NCI-H446 treated with DMSO at 0.1 percent for 48 hours (cell line): ENCODE results near the gene NMRK1.

Experiments
- DNase-seq: peaks from one replicate; lab custom pipeline; 2025; lab: John Stamatoyannopoulos, UW

NMRK1 gene

GRCh38 chr9:75063556-75064305, 24.2 kb downstream of the NMRK1 start:
- peak; percentile 3 for DNase-seq

- no peak for DNase-seq
Measured at GRCh38 chr9:75061169-75061568, 26.8 kb downstream of the NMRK1 start.

- DNase-seq = no peak
Measured at GRCh38 chr9:75054368-75055001, 33.5 kb downstream of the NMRK1 start.

- DNase-seq = no peak
Measured at GRCh38 chr9:75053869-75054268, 34.1 kb downstream of the NMRK1 start.

DNA sequence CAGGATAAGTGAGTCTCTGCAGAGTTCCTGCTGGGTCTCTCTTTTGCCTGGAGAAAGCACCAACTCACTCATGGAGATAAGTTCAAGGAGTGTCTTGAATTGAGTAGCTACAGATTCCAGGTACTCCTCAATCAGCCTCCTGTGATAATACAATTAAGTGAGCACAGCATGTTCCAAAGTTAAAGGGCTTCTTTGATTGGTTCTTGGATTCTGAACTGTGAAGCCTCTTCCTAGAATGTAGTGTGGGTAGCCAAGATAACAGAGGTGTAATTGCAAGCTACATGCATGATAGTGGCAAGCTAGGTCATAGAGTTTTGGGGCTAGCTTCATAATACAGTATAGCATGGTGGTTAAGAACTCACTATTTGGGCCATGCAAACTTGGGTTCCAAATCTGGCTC, 36.7 kb downstream of the NMRK1 start:
- DNase-seq = no peak

DNA sequence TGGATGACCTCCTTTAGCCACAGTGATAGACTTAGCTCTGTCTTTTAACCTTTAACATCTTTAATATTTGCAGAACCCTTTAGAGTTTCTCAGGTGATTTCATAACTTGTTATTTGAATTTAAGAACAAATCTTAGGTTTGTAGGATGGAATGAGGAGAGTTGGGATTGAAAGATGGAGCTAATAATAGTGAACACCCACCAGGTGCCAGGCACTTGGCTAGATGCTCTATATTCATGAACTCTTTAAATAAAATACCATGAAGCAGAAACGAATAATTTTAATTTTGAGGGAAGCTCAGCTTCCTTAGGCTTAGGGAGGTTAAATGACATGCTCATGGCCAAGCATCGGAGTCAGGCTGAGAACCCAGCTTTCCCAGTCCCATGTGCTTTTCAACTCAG, 40.4 kb downstream of the NMRK1 start:
- DNase-seq = no peak

GRCh38 chr9:75046725-75047345, 41.1 kb downstream of the NMRK1 start:
- peak; percentile 38 for DNase-seq

DNA sequence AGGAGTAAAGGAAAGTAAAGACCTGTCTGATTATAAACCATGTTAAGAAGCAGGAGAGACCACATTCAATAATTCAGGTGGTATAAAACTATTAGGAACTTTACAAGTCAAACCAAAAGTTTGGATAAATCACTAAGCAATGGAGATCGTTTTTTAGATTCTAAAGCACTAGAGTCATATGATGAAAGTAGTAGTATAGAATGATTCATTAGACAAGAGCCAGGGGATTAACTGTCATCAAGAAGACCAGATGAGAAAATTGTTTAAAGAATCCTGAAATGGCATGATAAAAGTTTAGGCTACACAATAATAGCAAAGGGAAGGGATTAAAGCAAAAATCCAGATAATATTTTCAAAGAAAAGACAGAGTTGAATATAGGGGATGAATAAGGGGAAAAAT, 46.9 kb downstream of the NMRK1 start:
- DNase-seq = no peak

DNA sequence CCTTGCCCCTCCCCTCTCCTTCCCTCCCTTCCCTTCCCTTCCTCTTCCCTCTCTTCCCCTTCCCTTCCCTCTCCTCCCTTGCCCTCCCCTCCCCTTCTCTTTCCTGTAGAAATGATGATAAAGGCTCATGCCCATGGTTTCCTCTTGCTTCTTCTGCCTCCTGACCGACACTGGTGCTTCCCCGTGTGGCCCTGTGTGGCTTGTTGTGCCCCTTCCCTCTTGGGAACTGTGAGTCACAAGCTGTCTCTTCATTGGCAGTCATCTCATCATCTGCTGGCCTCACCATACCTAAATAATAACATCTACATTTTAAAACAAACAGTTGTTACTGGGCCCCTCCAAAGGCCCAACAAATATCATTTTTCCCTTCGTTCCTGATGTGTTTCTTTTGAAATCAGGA, 48.2 kb downstream of the NMRK1 start:
- DNase-seq = no peak

GRCh38 chr9:75039009-75039408, 48.9 kb downstream of the NMRK1 start:
- no peak for DNase-seq

DNA sequence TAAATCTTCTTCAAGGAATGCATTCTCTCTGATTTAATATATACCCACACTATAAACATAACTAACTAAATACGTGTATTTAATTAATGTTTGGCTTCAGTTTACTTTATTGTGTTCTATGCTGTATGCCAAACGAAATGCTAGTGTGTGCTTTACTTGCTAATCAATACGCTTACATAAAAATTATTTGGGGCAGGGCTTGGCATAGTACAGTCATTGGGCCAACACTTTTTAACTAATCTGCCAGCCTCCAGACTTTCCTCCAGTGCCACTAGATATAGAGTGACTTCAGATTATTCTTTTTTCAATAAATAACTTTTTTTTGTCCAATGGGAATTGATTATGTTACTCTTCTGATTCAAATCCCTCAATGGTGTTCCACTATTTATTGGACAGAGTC, 51.2 kb downstream of the NMRK1 start:
- DNase-seq = no peak

DNA sequence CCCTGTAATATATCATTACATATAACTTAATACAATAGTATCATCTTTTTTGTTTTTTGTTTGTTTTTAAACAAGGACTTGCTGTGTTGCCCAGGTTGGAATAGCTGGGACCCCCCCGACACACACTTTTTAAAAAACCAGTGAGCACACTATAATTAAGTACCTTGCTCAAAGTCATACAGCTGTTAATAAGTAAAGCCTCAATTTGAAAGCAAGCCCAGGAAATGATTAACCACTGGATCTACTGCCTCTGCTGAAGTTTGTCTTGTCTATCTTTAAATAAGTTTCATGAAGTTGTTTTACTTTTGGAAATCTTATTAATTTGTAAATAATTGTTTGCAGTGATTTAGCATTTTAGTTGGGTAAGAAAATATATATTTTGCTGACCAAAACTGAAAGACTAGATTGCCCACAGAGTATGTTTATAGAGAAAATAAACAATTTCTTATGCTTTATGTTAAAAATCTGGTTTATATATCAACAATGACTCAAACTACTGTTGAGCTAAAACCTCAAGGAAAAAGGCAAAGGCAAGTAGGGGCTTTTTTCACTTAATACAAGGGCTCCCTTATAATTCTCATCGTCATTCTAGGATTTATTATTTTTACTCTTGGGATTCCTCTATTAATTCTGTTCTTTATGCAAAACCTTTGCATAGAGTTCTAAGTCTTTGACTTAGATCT, 54.0 kb downstream of the NMRK1 start:
- no peak for DNase-seq

- no peak for DNase-seq
Measured at GRCh38 chr9:75027187-75028107, 60.5 kb downstream of the NMRK1 start.

DNA sequence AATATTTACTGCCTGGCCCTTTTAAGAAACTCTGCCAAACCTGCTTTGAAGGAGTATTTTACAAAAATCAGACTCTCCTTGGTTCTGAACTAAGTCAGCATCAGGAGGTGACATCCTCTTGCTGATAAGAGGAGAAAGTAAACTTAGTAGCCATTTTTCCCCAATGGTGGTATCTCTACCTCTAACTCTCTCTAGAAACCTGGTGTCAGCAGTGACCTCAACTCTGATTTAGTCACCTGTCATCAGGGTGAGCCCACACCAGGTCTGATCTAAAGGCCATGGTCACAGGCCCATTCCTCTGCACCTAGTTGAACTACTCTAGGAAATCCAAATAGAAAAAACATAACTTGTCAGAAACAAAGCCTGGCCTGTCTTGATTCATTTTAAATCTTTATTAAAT, 64.1 kb downstream of the NMRK1 start:
- no peak for DNase-seq

GRCh38 chr9:75019654-75020053, 68.3 kb downstream of the NMRK1 start:
- no peak for DNase-seq

DNA sequence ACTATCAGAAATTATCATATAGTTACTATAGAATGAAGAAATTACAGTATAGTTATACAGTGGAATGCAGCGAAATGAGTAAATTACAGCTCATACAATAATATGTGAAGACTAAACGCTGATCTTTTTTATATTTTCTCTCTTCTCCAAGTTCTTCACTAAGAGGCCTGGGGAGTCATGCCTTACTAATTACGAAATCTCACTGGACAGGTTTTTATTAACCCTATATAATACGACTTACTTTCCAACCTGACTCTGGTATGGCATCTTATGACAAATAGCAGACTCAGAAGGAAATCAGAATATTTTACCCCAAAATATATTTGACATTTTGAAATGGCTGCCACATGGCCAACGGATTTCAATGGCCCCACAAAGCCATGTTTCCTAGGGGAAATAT, 68.9 kb downstream of the NMRK1 start:
- no peak for DNase-seq

- no peak for DNase-seq
Measured at GRCh38 chr9:75017378-75017777, 70.6 kb downstream of the NMRK1 start.

GRCh38 chr9:75013735-75014134, 74.2 kb downstream of the NMRK1 start:
- DNase-seq = no peak
